Measurements from ENCODE around the gene CX3CR1.

The CX3CR1 gene

GRCh38 chr3:39220407-39221140, 59.3 kb downstream of the CX3CR1 start:
- no peak for DNase-seq

DNA sequence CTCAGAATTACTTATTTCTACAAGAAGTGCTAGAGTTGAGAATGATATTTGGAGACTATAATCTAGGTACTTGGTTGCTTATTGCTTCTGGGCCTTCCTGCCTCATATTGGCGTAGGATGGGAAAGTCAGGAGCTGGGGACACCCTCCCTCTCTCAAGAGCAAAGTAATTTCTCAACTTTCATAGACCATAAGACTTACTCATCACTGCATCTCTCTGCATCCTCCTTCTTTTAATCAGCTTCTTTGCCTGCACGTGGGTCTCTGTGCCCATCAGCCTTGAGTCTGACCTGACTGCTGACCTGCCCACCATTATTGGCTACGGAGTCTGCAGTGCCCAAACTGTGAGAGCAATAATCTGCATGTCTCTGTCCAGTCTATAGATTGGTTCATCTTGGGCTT, 60.1 kb downstream of the CX3CR1 start:
- DNase-seq = no peak

GRCh38 chr3:39216176-39216790, 63.6 kb downstream of the CX3CR1 start:
- DNase-seq = no peak

- DNase-seq = no peak
These were observed 66.2 kb downstream of the CX3CR1 start for GRCh38 chr3:39213613-39214012.

Measured in stimulated activated CD4-positive, alpha-beta T cell treated with anti-CD3 and anti-CD28 coated beads, Interleukin-15, amount 100 ng/mL, for 24 hours (primary cell).